ENCODE measurements around the gene CIAO1.
A peak's percentile ranks its signal among the peaks of the same experiment; 100 is the strongest.

Gene CIAO1

DNA sequence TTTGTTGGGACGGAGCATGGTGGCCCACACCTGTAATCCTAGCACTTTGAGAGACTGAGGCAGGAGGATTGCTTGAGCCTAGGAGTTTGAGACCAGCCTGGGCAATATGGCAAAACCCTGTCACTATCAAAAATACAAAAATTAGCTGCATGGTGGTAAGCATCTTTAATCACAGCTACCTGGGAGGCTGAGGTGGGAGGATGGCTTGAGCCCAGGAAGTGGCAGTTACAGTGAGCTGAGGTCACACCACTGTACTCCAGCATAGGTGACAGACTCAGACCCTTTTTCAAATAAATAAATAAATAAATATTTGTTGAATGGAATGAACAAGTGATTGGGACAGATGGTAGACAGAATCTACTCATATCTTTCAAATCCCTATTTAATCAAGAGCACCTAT is 53.4 kb downstream of the CIAO1 start:
- TF ChIP-seq Cebpa-rat (IDR thresholded peaks at IDR 0.05), result no peak
- peak overlapping the region; percentile 96 for H3K9ac ChIP-seq
- peaks cover 15% of the 10 kb centered on the region for H3K36me3 ChIP-seq
- H3K9me3 ChIP-seq, result no peaks in the 10 kb centered on the region
- peaks cover 88% of the 10 kb centered on the region for H3K4me1 ChIP-seq
- peak overlapping the region; percentile 97 for H3K27ac ChIP-seq
- peak overlapping the region; percentile 87 for H3K4me3 ChIP-seq
- 0 out of 2 replicates have a peak, but pooled peaks cover 5% of the 10 kb centered on the region for H4K20me1 ChIP-seq
- H3K27me3 ChIP-seq, result no peaks in the 10 kb centered on the region
- peak overlapping the region; percentile 89 for H3K4me2 ChIP-seq

DNA sequence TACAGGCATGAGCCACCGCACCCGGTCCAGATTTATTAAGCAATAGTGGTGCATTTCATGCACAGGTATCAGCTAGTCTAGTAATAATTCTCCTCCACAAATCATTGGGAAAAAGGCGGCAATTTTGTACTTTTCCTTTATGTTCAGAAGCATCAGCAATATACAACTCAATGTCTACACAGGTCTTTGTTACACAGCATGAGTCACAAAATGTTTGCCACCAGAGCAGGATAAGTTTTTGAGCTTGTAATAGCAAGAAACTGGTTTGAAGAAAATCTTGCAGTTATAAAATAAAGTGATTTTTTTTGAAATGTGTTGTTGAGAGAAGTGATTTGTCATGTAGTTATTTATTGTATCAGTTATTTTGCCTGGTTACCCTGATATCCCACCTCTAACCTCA is 54.3 kb downstream of the CIAO1 start:
- Histone ChIP-seq H3K36me3 (peaks cover 15% of the 10 kb centered on the region), H3K4me1 (peaks cover 85% of the 10 kb centered on the region), H4K20me1 (0 out of 2 replicates have a peak, but pooled peaks cover 1% of the 10 kb centered on the region), H3K27me3 (no peaks in the 10 kb centered on the region), H3K4me2 (peak overlapping the region; percentile 89), H3K27ac (peak overlapping the region; percentile 97), H3K4me3 (peak overlapping the region; percentile 87), H3K9ac (peak overlapping the region; percentile 96), H3K9me3 (no peaks in the 10 kb centered on the region)
- no peak for TF ChIP-seq Cebpa-rat (IDR thresholded peaks at IDR 0.05)

DNA sequence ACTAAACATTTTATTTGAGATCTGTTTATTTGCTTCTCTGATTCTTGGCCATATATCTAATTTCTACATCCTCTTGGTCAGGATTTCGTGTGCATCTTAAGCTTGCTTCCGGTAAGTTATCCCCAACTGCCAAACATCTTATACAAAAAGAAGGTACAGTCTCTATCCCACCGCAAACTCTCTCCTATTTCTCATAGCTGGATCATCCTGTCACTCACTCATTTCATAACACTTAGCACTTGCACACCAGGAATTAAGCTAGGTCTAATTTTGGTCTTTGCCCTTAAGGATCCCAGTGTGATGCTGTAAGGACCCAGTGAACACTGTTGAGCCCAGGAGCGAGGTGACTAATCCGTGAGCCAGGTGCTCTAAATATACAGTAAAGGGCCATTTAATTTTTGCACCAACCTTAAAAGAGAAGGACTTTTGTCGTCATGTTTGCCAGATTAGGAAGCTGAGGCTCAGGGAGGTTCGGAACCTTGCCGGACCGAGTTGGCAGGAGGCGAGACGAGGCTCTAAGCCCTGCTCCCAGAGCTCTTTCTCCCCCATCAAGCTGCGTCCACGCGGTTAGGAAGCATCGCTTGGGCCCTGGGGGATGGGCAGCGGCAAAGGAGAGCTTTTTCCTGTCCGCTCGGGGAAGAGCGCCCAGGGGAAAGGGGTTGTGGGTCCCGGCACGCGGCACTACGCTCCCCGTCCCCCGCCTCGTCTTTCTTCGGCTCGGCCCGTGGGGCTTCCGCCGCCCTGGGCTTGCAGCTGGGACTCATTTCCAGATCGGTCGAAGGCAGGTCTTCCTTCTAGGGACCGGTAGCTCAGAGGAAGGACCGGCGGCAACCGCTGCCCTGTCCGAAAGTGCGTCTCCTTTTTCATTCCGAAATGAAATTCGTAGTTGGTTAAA is 55.0 kb downstream of the CIAO1 start:
- no peaks in the 10 kb centered on the region for H3K27me3 ChIP-seq
- H3K4me3 ChIP-seq, result peak overlapping the region; percentile 87
- H4K20me1 ChIP-seq, result no peaks in the 10 kb centered on the region
- H3K9me3 ChIP-seq, result no peaks in the 10 kb centered on the region
- TF ChIP-seq Cebpa-rat (IDR thresholded peaks at IDR 0.05), result no peak
- peaks cover 15% of the 10 kb centered on the region for H3K36me3 ChIP-seq
- peak overlapping the region; percentile 89 for H3K4me2 ChIP-seq
- H3K27ac ChIP-seq, result peak overlapping the region; percentile 97
- peak overlapping the region; percentile 96 for H3K9ac ChIP-seq
- peaks cover 80% of the 10 kb centered on the region for H3K4me1 ChIP-seq

All from BLaER1 (cell line).